ENCODE measurements around the gene PNPLA7. TPM values are rescaled to one million over a fixed set of nuclear protein-coding genes. Genes with fewer than 3 reads are reported as not detected.

The PNPLA7 gene
- total RNA-seq, 4 donors from 2014 or later: 4.5 to 10.5 (median 9.4) TPM

GRCh38 chr9:137441289-137441934 is 108.8 kb downstream of the PNPLA7 start, which contains the start of gene ENTPD8:
ENTPD8 (minus strand) TSS chr9:137441357; CDS start chr9:137438285, 3,072 bp downstream.
- Histone ChIP-seq H3K9me3 (no peaks in the 10 kb centered on the region), H3K4me1 (peaks cover 0 to 13% of the 10 kb centered on the region in 2 donors), H3K27ac (no peak within 1 kb of the TSS), H3K36me3 (no peaks in the 10 kb centered on the region), H3K27me3 (peaks cover 28 to 49% (median 46%) of the 10 kb centered on the region in 3 donors), H3K4me3 (peak within 1 kb of the TSS in 3 of 4 donors; percentile 7 to 35 (median 25))
- TF ChIP-seq CTCF (IDR thresholded peaks at IDR 0.05 in 4 of 5, conservative IDR thresholded peaks at IDR 0.05 in 1 of 5) (no peak), POLR2A (IDR thresholded peaks at IDR 0.05) (no peak)
- no peak for ATAC-seq
- in situ Hi-C loops (cut with MboI; ENCODE audit: low sequenced_read_pairs in 4 of 4): no loop called here
- no peak for DNase-seq
- intact Hi-C loops (cut with DNase I; ENCODE audit: low total_unique reads): no loop called here

DNA sequence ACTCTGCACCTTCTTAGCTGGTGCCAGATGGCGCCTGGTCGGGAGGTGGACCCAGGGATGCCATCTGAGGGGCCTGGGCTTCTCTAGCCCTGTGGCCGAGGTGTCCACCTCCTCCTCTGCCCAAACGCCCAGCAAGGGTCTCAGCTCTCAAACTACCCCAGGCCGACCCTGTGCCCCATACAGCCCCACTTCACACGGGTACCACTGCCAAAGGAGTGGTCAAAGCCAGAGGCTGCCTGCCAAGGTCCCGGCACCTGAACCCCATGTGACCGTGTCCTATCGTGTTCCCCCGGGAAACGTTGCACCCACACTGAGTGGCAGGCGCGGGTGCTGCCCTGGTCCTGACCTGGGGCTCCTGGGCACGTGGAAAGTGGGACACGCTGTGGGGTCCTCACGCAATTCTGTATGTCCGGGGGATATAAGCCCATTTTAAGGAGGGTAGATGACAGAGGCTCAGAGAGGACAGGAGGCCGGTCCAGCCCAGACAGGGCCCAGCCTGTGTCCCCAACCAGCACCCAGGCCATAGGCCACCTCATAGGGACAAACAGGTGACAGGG is 111.0 kb downstream of the PNPLA7 start:
- in situ Hi-C loops (cut with MboI; ENCODE audit: low sequenced_read_pairs in 4 of 4): no loop called here
- H3K27ac ChIP-seq: no peak overlapping the region
- H3K27me3 ChIP-seq: peaks cover 28 to 45% (median 44%) of the 10 kb centered on the region in 3 donors
- no peak for TF ChIP-seq POLR2A (IDR thresholded peaks at IDR 0.05)
- TF ChIP-seq CTCF (IDR thresholded peaks at IDR 0.05 in 4 of 5, conservative IDR thresholded peaks at IDR 0.05 in 1 of 5): no peak
- intact Hi-C loops (cut with DNase I; ENCODE audit: low total_unique reads): no loop called here
- peaks cover 0 to 8% of the 10 kb centered on the region in 2 donors for H3K4me1 ChIP-seq
- H3K9me3 ChIP-seq: no peaks in the 10 kb centered on the region
- DNase-seq: no peak
- ATAC-seq: peak in 1 of 2 donors; percentile 14
- H3K4me3 ChIP-seq: no peak overlapping the region
- H3K36me3 ChIP-seq: no peaks in the 10 kb centered on the region

GRCh38 chr9:137438591-137439157 is 111.5 kb downstream of the PNPLA7 start:
- H3K27me3 ChIP-seq: peaks cover 28 to 44% (median 41%) of the 10 kb centered on the region in 3 donors
- intact Hi-C loops (cut with DNase I; ENCODE audit: low total_unique reads) (no loop called here), in situ Hi-C loops (cut with MboI; ENCODE audit: low sequenced_read_pairs in 4 of 4) (no loop called here)
- TF ChIP-seq POLR2A (IDR thresholded peaks at IDR 0.05) (no peak), CTCF (IDR thresholded peaks at IDR 0.05 in 4 of 5, conservative IDR thresholded peaks at IDR 0.05 in 1 of 5) (no peak)
- H3K4me1 ChIP-seq: peaks cover 0 to 8% of the 10 kb centered on the region in 2 donors
- no peaks in the 10 kb centered on the region for H3K36me3 ChIP-seq
- no peak overlapping the region for H3K4me3 ChIP-seq
- H3K9me3 ChIP-seq: no peaks in the 10 kb centered on the region
- ATAC-seq: no peak
- no peak for DNase-seq
- H3K27ac ChIP-seq: no peak overlapping the region

DNA sequence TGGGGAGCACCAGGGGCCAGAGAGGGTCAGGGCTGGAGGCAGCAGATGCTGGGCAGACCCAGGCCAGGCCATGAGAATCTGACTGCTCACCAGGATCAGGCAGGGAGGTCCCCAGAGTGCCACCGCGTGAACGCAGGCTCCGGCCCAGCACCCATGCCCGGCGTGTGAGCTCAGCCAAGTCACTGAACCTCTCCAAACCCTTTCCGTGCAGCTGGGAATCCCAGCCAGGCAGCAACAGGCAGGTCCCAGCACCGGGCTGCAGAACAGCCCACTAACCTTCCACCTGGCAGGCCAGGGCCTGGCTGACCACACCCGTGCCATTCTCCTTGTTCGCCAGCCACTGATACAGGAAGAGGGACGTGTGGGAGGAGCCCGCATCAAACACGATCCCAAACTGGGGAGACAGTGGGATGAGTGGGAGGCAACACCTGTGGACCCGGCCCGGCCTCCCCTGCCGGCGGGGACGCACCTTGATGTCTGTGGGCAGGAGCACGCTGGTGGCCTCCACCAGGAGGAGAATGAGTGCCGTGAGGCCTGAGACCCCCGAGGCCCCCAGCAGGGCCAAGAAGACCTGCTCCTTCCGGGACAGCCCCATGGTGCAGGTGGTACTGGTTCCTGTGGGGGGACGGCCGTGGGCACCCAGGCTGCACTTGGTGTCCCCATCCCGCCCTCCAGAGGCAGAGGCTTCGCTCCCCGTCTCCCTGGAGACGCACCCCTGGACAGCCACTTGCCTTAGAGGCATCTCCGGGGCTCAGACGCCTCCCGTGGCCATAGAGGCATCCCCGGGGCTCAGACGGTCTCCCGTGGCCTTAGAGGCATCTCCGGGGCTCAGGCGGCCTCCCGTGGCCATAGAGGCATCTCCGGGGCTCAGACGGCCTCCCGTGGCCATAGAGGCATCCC is 112.3 kb downstream of the PNPLA7 start:
- TF ChIP-seq CTCF (IDR thresholded peaks at IDR 0.05 in 4 of 5, conservative IDR thresholded peaks at IDR 0.05 in 1 of 5) (no peak), POLR2A (IDR thresholded peaks at IDR 0.05) (no peak)

More for the DNA sequence above, 112.3 kb downstream of the PNPLA7 start:
- H3K4me1 ChIP-seq: peaks cover 0 to 8% of the 10 kb centered on the region in 2 donors
- in situ Hi-C loops (cut with MboI; ENCODE audit: low sequenced_read_pairs in 4 of 4) (no loop called here), intact Hi-C loops (cut with DNase I; ENCODE audit: low total_unique reads) (no loop called here)
- no peaks in the 10 kb centered on the region for H3K9me3 ChIP-seq
- ATAC-seq (no peak), DNase-seq (no peak)
- H3K27ac ChIP-seq: no peak overlapping the region
- no peak overlapping the region for H3K4me3 ChIP-seq
- H3K27me3 ChIP-seq: peaks cover 28 to 43% (median 36%) of the 10 kb centered on the region in 3 donors
- no peaks in the 10 kb centered on the region for H3K36me3 ChIP-seq

Data from gastrocnemius medialis (tissue), 4 donors.